GM18520 (cell line): ENCODE data around the gene POLR2F.
A peak's percentile ranks its signal among the peaks of the same experiment; 100 is the strongest.

Source experiments
- ATAC-seq: cut with Tn5 transposase; IDR thresholded peaks from one replicate; pipeline ENCODE4 v1.9.1; 2021; ENCODE audit not compliant: unreplicated experiment

Gene POLR2F

DNA sequence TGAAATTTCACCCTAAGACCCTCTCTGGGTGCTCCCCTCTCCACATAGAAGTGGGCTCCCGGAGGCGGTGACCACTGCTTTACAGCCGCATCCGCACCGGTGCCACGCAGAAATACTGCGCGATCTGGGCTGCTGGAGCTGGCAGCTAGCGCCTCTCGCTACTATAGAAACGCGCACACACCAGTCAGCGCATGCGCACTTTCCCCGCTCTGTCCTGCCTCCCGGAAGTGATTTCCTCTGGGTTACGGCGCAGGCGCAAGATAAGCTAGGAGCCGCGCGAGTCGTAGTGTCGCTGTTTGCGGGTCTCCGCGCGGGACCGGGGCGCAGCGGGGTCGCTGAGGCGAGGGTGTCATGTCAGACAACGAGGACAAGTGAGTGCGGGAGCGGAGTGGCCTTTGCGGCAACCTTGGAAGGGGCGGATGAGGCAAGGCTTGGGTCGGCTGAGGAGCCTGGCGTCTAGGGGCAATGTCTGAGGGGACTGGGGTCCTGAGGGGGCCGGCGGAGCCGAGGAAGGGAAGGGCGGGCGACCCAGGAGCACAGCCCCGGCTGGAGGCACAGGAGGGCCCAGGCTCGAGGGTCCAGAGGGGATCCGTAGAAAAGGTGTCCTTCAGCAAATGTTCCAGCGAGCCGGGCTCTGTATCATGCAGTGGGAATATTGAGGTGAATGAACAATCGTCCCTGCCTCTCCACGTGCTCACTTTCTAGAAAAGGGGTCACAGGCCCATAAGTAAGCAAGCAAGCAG is at the start of gene POLR2F, which contains the start of gene C22orf23:
Gene POLR2F, plus strand, starts transcription at position 263 of the 743 bp plus-strand sequence. Its CDS starts 89 bp downstream, at position 352.
Gene C22orf23, minus strand, starts transcription at position 165 of the 743 bp plus-strand sequence. CDS start 452 bp downstream, outside the sequence.
- peak; percentile 86 for ATAC-seq

DNA sequence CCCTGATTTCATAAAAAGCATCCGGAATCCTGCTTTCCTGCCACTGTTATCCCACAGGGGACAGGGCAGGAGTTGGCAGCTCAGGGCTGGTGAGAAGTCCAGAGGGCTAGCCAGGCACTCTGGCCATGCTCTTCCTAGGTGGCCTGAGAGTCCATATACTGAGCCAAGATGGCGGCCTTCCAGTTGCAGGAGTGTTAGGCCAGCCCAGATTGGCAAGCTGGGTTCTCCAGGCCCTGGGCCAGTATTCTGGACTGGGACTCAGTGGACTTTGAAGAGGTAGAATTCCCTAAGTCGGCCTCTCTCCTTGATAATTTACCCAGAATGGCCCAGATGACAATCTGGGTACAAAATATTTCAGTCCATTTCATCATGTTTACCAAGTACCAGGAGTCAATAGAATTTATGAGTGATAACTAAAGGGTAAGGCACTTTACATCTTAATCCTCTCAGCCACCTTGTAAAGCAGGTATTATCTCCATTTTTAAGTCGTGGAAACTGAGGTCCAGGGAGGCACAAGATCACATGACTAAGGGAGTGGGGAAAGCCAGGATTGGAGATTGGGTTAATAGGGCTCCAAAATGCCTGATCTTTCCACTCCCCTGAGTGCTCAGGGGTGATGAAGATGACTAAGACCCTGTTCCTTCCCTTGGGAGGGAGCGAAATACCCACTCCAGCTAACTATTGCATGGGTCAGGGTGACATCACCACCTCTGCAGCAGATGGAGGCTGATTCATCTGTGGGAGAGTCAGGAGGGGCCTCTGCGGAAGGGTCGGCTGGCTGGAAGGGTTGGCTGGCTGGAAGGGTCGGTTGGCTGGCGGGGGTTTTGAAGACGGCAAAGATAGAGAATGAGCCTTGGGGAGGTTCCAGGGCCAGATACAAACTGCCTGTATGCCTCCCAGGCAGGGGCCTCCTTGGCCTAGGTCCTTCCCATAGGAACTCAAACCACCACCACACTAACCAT is 48.6 kb upstream of the POLR2F start:
- no peak for ATAC-seq

DNA sequence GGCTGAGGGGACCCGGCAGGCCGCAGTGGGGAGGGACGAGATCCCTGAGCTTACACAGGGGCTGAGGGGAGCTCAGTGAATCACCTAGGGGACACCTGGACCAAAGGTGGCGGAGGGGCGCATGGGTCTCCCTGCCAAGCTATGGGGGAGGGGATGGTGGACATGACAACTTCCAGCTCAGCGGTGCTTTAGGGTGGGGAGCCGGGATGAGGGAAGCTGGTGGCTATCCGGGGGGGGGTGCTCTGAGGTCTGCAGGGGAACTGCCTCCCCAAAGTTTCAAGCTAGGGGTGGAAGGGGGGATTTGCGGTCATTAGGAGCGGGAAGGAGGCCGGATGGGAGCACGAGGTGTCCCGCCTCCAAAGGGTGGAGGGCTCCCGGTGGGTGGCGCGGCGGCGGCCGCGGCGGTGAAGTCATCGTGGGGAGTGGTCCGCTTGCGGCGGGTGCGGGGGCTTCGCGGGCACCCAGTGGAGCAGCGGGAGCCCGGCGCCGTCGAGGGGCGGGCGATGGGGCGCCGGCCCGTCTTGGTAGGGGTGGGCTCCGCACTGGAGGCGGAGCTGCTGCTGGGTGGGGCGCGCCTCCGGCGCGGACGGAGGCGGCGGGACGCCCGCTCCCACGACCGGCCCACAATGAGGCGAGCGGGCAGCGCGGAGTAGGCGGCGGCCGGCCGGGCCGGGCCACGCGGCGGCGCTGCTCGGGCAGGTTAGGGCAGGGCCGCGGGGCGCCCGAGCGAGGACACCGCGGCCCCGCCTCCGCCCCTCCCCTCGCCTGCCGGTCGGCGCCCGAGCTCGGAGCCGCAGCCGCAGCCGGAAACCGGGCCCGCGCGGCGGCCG is 47.8 kb upstream of the POLR2F start, which contains the start of gene MICALL1:
Gene MICALL1, plus strand, starts transcription at position 764 of the 830 bp plus-strand sequence. CDS start 126 bp downstream, outside the sequence.
- ATAC-seq: peak; percentile 72

DNA sequence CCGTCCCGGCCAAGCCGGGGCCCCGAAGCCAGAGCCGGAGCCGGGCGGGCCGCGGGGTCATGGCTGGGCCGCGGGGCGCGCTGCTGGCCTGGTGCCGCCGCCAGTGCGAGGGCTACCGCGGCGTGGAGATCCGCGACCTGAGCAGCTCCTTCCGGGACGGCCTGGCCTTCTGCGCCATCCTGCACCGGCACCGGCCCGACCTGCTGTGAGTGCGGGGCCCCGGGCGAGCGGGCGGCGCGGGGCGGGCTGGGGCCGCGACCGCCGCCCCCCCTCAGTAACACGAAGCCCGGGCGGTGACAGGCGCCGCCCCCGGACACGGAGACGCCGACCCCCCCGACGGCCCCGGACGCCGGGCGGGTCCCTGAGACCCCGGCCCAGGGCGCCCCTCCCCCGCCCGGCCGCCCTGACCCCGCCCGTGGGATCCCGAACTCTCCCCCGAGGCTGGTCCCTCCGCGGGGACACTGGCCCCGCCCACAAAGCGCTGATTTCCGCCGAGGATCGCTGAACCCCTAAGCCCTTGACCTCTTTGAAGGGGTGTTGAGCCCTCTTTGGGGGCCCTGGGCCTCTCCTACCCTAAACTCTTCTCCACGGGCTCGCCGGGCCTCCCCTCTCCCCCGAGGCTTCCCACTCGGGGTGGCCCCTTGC is 47.0 kb upstream of the POLR2F start:
- ATAC-seq: peak; percentile 13

DNA sequence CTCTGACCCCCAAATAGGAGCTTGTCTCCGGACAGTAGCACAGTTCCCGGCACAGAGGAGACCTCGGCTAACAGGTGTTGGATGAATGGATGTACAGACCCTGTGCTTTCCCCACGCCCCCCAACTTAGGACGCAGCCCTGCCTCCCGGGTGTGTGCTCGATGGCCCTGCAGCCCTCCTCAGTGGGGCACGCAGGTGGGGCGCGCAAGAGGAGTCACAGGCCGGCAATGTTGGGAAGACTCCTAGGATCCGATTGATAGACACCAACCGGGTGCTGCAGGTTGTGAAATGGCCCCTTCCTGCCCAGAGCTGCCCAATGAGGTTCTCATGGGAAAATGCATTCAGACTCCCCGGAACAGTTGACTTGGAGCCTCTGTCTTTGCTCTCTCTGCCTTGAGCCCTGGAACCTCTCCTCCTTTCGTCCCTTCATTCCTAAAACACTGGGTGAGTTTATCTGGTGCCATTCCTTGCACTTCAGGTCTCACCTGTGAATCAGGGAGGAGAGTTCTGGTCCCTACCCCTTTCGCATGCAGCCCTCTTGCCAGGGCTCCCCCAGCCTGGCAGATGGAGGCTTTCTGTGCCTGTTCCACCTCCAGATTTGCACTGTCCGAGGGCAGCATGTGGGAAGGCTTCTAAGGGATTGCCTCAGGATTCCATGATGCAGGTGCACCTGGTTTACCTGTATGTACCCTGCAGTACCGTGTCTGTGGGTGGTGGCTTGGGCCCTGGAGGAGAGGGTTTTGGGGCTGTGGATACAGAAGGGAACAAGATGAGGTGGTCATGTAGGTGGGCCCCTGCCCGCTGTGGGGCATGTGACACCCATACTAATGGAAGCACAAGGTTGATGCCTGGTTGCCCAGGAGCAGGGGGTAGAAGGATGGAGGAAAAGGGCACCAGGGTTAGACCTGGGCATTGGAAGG is 46.2 kb upstream of the POLR2F start:
- ATAC-seq: no peak

DNA sequence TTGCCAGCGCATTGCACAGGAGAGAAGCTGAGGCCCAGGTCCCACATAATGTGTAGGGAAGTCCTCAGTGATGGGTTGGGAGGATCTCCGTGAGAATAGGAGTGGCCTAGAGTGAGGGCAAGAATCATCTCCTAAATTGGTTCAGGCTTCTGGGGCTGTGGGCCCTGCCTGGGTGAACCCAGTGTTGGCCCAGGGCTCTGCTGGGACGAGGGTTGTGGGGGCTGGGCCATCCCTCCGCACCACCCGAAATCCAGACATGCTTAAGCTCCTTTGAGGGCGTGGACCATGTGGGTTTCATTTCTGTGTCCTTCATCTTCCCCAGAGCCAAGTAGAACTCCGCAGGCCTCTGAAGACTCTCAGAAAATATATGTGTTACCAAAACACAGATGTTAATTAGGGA is 43.7 kb upstream of the POLR2F start:
- no peak for ATAC-seq

DNA sequence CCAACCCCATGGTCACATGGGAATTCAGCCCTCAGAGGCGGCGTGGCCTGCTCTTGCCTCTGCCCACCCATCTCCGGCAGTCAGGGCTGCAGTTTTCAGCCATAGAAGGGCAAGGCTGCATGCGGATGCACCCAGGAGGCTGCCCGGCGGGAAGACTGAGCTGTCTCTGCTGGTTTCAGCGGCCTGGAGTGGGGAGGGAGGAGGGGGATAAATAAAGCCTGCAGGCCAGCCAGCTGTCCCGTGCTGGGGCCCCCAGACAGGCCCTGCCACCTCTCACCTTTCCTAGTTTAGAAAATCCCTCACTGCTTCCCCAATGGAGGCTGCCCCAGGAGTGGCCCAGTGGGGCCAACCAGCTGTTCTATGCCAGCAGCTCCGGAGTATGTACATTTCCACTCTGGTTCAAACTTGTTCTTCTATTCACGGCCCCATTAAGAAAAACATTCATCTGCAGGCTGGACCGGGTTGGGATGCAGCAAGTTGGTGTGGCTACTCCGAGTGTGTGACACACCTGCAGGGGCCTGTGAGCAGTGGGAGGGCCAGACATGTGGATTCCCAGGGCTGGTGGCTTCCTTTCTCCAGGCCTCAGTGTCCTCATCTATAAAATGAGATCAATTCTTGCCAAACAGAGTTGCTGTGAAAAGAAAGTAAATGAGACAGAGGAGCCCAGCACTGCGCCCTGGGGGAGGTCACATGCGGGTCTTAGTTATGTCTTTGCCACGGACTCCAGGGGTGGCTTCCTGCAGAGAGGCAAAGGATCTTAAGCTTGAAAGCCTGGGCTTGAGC is 42.4 kb upstream of the POLR2F start:
- ATAC-seq: no peak

DNA sequence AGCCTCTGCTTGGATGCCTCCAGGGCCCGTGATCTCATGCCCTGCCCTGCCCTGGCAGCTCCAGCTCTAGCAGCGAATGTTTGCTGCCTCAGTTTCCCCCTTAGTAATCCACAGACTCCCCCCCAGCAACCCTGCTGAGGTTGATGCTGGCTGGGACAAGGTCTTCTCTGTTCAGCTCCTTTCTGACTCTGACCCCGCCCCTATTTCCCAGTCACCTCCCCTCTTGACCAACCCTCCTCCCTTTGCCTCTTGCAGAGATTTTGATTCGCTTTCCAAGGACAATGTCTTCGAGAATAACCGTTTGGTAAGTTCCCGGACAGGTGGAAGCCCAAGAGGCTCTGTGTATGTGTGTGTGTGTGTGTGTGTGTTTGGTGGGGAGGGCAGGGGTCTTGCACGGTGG is 41.8 kb upstream of the POLR2F start:
- no peak for ATAC-seq

DNA sequence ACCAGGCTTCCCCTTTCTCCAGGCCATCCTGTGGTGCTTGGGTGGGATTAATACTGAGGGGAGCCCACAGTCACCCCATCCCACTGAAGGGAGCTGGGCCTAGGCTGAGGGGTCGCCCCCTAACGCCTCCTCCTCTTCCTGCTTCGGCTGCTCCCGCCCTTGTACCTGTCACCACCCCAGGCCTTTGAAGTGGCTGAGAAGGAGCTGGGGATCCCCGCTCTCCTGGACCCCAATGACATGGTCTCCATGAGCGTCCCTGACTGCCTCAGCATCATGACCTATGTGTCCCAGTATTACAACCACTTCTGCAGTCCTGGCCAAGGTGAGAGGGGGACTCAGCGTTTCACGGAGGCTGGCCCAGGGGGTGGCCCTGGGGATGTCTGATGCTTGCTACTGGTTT is 41.3 kb upstream of the POLR2F start:
- no peak for ATAC-seq

DNA sequence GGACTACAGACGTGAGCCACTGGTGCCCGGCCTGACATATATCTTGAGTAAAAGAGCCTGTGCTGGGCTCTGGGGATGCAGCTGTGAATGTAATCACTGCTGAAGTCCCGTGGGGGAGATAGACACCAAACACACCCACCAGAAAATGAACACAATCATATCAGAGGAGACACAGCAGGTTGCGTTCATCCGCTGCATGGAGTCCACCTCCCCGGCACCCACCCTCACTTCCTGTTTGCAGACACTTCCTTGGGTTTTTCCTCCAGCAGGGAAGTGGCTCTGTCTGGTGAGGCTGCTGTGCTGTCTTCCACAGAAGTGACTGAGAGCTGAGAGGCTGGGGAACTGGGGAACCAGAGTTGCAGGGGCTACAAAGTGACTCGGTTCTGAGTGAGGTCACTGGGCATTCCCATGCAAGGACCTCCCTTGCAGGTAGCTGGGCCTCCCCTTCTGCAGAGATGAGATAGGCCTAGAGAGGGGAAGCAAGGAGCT is 40.2 kb upstream of the POLR2F start:
- no peak for ATAC-seq

DNA sequence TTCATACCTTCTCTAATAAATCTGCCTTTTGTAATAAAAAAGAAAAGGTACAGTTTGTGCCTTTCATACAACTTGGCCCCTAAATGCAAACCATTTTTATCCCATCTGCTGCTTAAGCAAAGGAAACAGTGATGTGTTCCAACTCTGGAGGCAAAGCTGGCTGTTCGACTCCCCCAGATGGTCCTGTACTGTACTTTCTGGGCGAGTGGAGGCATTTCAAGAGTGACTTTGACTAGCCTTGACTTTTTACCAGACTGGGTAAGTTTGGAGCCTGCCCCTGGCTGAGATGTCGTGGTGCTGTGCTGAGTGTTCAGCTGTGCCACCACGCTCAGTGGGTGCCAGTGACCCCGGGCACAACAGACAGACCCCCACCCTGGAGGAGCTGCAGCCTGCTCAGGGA is 37.2 kb upstream of the POLR2F start:
- no peak for ATAC-seq

DNA sequence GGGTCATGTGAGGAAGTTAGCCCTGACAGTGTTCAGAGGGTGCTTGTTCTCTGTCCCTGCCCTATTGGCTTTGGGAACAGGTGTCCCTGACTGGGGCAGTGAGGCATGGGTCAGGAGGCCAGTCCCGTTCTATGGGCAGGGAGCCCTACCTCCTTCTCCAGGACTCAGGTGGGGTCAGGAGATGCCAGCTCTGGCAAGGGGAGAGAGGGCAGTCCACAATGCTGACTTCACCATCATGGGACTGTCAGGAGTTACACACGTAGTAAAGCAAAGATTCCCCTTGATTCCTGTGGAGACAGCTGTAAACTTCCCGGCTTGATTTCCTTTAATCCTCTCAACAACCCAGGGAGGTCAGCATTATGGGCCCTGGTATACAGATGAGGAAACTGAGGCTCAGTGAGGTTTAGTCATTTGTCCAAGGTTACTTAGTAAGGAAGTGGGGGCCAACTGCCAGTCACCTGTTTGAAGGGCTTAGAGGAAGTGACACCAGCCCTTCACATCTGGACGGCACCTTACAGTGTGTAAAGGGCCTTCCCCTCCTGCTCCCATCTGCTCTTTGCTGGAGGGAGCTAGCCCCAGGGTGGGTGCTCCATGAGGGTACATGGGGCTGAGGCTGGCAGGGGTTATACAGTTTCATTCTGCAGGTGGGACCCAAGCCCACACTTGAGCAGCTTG is 35.5 kb upstream of the POLR2F start:
- no peak for ATAC-seq

DNA sequence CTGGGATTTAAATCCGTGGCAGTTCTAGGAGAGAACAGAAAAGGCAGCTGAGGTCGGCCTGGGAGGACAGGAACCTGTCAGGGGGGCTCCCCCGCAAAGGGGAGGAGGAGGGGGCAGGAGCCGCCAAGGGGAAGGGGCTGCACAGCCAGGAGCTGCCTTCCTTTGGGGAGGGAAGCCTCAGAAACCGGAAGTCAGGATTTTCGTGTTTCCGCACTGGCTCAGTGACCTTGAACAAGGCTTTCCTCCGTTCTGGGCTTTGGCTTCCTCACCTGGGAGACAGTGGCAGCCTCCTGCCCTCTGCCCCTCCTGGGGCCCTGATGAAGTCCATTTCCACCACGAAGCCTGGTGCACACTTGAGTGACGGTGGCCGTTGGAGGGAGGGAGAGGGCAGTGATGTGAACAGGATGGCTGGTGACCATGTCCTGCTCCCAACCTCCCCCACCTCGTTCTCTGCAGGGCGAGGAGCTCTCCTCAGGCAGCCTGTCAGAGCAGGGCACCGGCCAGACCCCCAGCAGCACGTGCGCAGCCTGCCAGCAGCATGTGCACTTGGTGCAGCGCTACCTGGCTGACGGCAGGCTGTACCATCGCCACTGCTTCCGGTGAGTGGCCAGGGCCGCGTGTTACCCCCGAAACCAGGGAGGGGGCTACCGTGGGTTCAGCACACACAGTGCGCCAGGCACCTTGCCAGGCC is 34.8 kb upstream of the POLR2F start:
- ATAC-seq: no peak

DNA sequence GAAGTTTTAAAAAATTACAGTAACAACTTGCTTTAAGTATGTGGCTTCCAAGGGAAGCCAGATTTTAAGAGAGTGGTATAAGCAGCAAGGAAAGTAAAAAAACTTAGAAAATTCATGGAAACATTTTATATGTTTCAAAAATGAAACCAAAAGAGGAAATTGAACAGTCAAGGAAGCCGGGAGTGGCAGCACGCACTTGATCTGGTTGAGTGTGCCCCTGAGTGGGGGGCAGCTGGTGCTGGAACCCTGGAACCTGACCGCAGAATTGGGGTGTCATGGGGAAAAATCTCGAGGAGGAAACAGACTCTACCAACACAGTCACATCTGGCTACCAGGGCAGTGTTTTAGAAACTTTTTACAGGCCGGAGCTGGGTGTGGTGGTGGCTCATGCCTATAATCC is 33.4 kb upstream of the POLR2F start:
- ATAC-seq: no peak

DNA sequence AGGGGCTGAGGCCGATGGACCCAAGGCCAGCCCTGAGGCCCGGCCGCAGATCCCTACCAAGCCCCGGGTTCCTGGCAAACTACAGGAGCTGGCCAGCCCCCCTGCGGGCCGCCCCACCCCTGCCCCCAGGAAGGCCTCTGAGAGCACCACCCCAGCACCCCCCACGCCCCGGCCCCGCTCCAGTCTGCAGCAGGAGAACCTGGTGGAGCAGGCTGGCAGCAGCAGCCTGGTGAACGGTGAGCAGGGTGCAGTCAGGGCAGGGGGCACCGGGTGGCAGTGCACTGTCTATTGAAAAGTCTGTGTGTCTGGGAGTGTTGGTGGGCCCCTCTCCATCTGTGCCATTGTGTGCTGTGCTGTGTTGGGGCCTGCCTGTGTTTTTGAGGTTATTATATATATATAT is 31.3 kb upstream of the POLR2F start:
- no peak for ATAC-seq

DNA sequence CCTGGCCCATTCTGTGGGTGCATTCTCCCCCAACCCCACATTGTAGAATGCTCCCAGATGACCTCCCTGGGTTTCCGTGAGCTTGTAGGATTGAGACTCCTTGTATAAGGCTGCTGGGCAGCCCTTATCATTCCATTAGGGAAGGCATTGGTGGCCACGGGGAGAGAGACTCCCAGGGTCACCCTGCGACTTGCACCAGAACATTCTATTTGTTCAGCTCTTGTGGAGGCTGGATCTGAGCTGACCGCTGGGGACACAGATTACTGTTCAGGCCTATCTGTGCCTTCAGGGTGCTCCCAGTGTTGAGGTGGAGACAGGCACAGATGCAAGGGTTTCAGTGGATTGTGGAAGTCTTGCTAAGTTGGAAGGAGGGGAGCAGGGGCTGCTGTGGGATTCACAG is 29.6 kb upstream of the POLR2F start:
- ATAC-seq: no peak

DNA sequence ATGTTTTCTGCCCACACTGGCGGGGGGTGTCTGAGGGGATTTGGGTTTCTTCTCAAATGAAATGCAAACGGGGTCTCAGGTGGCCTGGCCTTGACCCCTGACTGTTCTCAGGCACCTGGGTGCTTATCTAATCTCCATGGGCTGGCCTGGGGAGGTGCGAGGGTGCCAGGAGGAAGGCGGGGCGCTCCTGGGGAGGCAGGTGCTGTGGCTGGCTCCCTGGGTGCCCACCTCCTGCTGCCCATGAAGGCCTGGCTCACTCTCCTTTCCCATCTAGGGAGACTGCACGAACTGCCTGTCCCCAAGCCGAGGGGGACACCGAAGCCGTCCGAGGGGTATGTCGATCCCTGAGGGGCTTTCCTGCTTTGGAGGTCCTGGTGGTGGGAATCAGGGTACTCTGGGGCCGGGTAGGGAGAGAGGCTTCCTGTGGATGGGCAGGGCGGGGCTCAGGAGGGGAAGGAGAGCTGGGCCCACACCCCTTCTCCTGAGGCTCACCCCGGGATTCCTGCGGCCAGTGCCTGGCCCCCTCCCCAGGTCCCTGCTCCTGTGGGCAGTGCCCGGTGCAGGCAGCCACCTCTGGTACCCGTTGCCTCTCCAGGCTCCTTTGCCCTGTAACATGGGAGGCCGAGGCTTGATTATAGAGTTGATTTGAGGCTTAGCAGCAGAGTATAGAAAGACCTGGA is 29.0 kb upstream of the POLR2F start:
- ATAC-seq: no peak
